ENCODE data around the gene GPC6. TPM values are rescaled to one million over a fixed set of nuclear protein-coding genes. Genes with fewer than 3 reads are reported as not detected.

Gene GPC6
- total and polyA plus RNA-seq, 9 of the 15 experiments (the other 6 are each of a cell fraction or from before 2014, with no cell fraction given): under 0.01 to 0.20 (median 0.01) TPM; not detected in 4

GRCh38 chr13:94248454-94249228 lies 1022.0 kb downstream of the GPC6 start:
- Histone ChIP-seq H3K4me2 (ENCODE audit: insufficient read depth, low read length) (no peak overlapping the region), H3K4me1 (replicated peaks in 1 of 2; ENCODE audit: control insufficient read depth in 2 of 2, insufficient read depth in 2 of 2, low read length in 2 of 2) (no peaks in the 10 kb centered on the region), H3K9me1 (ENCODE audit: control insufficient read depth, insufficient read depth, low read length) (no peaks in the 10 kb centered on the region), H3K9ac (ENCODE audit: insufficient read depth in 1 of 2, low read depth in 2 of 2, low read length in 2 of 2) (no peak overlapping the region), H3K79me2 (ENCODE audit: control insufficient read depth, insufficient read depth, low read length) (no peaks in the 10 kb centered on the region), H4K20me1 (replicated peaks; ENCODE audit: control insufficient read depth, insufficient read depth, low read length) (no peaks in the 10 kb centered on the region), H2AFZ (ENCODE audit: low read depth, low read length) (no peak overlapping the region), H3K27ac (ENCODE audit: extremely low read depth, low read depth, low read length) (no peak overlapping the region), H3K36me3 (ENCODE audit: control insufficient read depth, insufficient read depth, low read length) (no peaks in the 10 kb centered on the region), H3K27me3 (ENCODE audit: control insufficient read depth in 2 of 2, insufficient read depth in 2 of 2, low read length in 2 of 2) (no peaks in the 10 kb centered on the region), H3K9me3 (replicated peaks; ENCODE audit: control insufficient read depth, insufficient read depth, low read depth, low read length) (no peaks in the 10 kb centered on the region), H3K4me3 (no peak overlapping the region)
- POLR2A ChIA-PET: no interaction called here
- in situ Hi-C loops (cut with MboI): no loop called here
- no TSS peak for BruUV-seq (replicated peaks)
- CTCF ChIA-PET (ENCODE audit: low intra/inter-chr PET ratio): no interaction called here
- TF ChIP-seq TCF7L2 (IDR thresholded peaks at IDR 0.05; ENCODE audit: low read depth, low read length) (no peak), MXI1 (IDR thresholded peaks at IDR 0.05; ENCODE audit: low read depth, low read length) (no peak), TCF7 (IDR thresholded peaks at IDR 0.05; ENCODE audit: borderline replicate concordance) (no peak), MAFG (tag; conservative IDR thresholded peaks at IDR 0.05) (no peak), TAF9B (IDR thresholded peaks at IDR 0.05; ENCODE audit: partially characterized antibody) (no peak), ZNF511 (CRISPR knock-in tag; IDR thresholded peaks at IDR 0.05) (no peak), HDAC1 (IDR thresholded peaks at IDR 0.05) (no peak), ZKSCAN1 (IDR thresholded peaks at IDR 0.05; ENCODE audit: low read depth, low read length) (no peak), TRIM24 (IDR thresholded peaks at IDR 0.05) (no peak), ZZZ3 (IDR thresholded peaks at IDR 0.05) (no peak), ARID3A (IDR thresholded peaks at IDR 0.05; ENCODE audit: borderline replicate concordance, low read depth, low read length) (no peak), ZNF384 (IDR thresholded peaks at IDR 0.05; ENCODE audit: low read depth, low read length) (no peak), ZNF253 (CRISPR knock-in tag; conservative IDR thresholded peaks at IDR 0.05) (no peak), ZFP36 (IDR thresholded peaks at IDR 0.05; ENCODE audit: low read depth, low read length, partially characterized antibody) (no peak), TSHZ1 (CRISPR knock-in tag; IDR thresholded peaks at IDR 0.05) (no peak), TAF15 (IDR thresholded peaks at IDR 0.05; ENCODE audit: low read depth, low read length) (no peak)
- DNase-seq (ENCODE audit: extremely low read depth in 1 of 4, low spot score in 3 of 4) (no peak), ATAC-seq (no peak), FAIRE-seq (no peak)
- intact Hi-C loops (cut with micrococcal nuclease): no loop called here
- 0% methylated on average over 2 of the region's 2 CpGs for WGBS (ENCODE audit: insufficient coverage, low coverage, missing lambda C conversion rate)
